Loucy (cell line): ENCODE measurements around the gene TEX52.

Source experiments
- H2AFZ ChIP-seq: fragments of 200-600 bp; sonication (generic); 2 replicates; pipeline ENCODE4 v1.6.0; 2016; ENCODE audit warnings: antibody characterized with exemption, mild to moderate bottlenecking, low read length, moderate library complexity
- H3F3A ChIP-seq: fragments of 200-600 bp; 2 replicates; pipeline ENCODE4 v1.6.0; 2016; ENCODE audit warnings: antibody characterized with exemption, low read depth, mild to moderate bottlenecking
- H3K27me3 ChIP-seq: fragments of 200-600 bp; sonication (generic); 2 replicates; pipeline ENCODE4 v1.6.1; 2014; ENCODE audit warnings: low read length, mild to moderate bottlenecking; ENCODE audit not compliant: insufficient read depth, poor library complexity, severe bottlenecking
- H3K36me3 ChIP-seq: fragments of 200-600 bp; sonication (generic); 2 replicates; pipeline ENCODE4 v1.6.1; 2016; ENCODE audit warnings: low read length; ENCODE audit not compliant: insufficient read depth
- H3K4me1 ChIP-seq: fragments of 200-600 bp; sonication (generic); 2 replicates; pipeline ENCODE4 v1.5.1; 2014; ENCODE audit warnings: low read length, mild to moderate bottlenecking; ENCODE audit not compliant: insufficient read depth, poor library complexity, severe bottlenecking
- H3K4me2 ChIP-seq: fragments of 200-600 bp; sonication (generic); 2 replicates; pipeline ENCODE4 v1.6.0; 2014; ENCODE audit warnings: antibody characterized with exemption, low read length, low read depth, mild to moderate bottlenecking; ENCODE audit not compliant: poor library complexity, severe bottlenecking
- H3K4me3 ChIP-seq: fragments of 200-600 bp; sonication (generic); 2 replicates; pipeline ENCODE4 v1.5.1; 2014; ENCODE audit warnings: low read length, mild to moderate bottlenecking, mixed read lengths; ENCODE audit not compliant: poor library complexity, severe bottlenecking
- H3K79me2 ChIP-seq: fragments of 200-600 bp; sonication (generic); 2 replicates; pipeline ENCODE4 v1.6.1; 2014; ENCODE audit warnings: low read length; ENCODE audit not compliant: insufficient read depth
- H3K9ac ChIP-seq: fragments of 200-600 bp; sonication (generic); 2 replicates; pipeline ENCODE4 v1.6.0; 2014; ENCODE audit warnings: mild to moderate bottlenecking, low read depth, low read length, moderate library complexity; ENCODE audit not compliant: poor library complexity, severe bottlenecking
- H3K9me2 ChIP-seq: fragments of 200-600 bp; sonication (generic); replicated peaks from 2 replicates; pipeline ENCODE4 v1.6.1; 2016; ENCODE audit warnings: low read depth, low read length, mixed read lengths
- H3K9me3 ChIP-seq: fragments of 200-600 bp; sonication (generic); 2 replicates; pipeline ENCODE4 v1.6.1; 2014; ENCODE audit warnings: mild to moderate bottlenecking, antibody characterized with exemption, low read length, low read depth; ENCODE audit not compliant: insufficient read depth
- H4K20me1 ChIP-seq: fragments of 200-600 bp; sonication (generic); 2 replicates; pipeline ENCODE4 v1.6.0; 2014; ENCODE audit warnings: antibody characterized with exemption, low read length, mild to moderate bottlenecking; ENCODE audit not compliant: insufficient read depth, poor library complexity, severe bottlenecking
- EZH2phosphoT487 ChIP-seq: fragments of 200-600 bp; IDR thresholded peaks from 2 replicates; pipeline ENCODE4 v1.6.1; 2018; ENCODE audit warnings: antibody characterized with exemption, mild to moderate bottlenecking, moderate library complexity, borderline replicate concordance
- TF ChIP-seq, protein P1 (sequence below): fragments of 200-600 bp; sonication (generic); conservative IDR thresholded peaks from 2 replicates; pipeline ENCODE4 v1.5.1; 2014; ENCODE audit warnings: mild to moderate bottlenecking, antibody characterized with exemption, low read length

The TEX52 gene

DNA sequence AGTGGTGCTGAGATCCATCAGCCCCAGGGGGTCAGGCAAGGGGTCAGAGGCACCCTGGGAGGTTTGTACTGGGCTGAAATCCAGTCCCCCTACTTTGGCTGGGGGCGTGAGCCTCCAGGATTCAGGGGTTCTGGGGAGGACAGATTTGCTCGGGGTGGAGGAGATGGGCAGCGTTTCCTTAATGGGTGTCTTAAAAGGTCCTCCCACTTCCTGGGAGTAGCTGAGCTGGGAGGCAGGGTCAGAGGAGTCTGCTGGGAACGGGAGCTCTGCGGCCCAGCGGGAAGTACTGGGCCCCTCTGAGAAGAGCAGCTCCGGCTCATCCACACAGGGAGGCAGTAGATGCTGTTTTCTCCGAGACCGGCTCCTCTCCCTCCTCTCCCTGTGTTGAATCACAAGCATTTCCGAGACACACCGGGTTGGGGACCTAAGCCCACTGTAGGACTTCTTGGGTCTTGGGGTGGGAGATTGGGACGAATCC, 2.1 kb upstream of the TEX52 start:
- TF ChIP-seq, protein P1, sequence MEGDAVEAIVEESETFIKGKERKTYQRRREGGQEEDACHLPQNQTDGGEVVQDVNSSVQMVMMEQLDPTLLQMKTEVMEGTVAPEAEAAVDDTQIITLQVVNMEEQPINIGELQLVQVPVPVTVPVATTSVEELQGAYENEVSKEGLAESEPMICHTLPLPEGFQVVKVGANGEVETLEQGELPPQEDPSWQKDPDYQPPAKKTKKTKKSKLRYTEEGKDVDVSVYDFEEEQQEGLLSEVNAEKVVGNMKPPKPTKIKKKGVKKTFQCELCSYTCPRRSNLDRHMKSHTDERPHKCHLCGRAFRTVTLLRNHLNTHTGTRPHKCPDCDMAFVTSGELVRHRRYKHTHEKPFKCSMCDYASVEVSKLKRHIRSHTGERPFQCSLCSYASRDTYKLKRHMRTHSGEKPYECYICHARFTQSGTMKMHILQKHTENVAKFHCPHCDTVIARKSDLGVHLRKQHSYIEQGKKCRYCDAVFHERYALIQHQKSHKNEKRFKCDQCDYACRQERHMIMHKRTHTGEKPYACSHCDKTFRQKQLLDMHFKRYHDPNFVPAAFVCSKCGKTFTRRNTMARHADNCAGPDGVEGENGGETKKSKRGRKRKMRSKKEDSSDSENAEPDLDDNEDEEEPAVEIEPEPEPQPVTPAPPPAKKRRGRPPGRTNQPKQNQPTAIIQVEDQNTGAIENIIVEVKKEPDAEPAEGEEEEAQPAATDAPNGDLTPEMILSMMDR: no peak
- TF ChIP-seq EZH2phosphoT487: no peak
- no peaks in the 10 kb centered on the region for H3K9me3 ChIP-seq
- no peak overlapping the region for H3K4me3 ChIP-seq
- peaks cover 46% of the 10 kb centered on the region for H3K36me3 ChIP-seq
- no peaks in the 10 kb centered on the region for H3K27me3 ChIP-seq
- no peak overlapping the region for H3K9ac ChIP-seq
- H3K9me2 ChIP-seq: no peaks in the 10 kb centered on the region
- no peaks in the 10 kb centered on the region for H3K4me1 ChIP-seq
- H3K4me2 ChIP-seq: no peak overlapping the region
- no peak overlapping the region for H2AFZ ChIP-seq
- H3K79me2 ChIP-seq: no peaks in the 10 kb centered on the region
- H3F3A ChIP-seq: no peaks in the 10 kb centered on the region
- peaks cover 4% of the 10 kb centered on the region for H4K20me1 ChIP-seq

GRCh38 chr12:2858334-2858733, 1.5 kb upstream of the TEX52 start:
- no peak overlapping the region for H3K4me3 ChIP-seq
- no peaks in the 10 kb centered on the region for H3K9me2 ChIP-seq
- no peaks in the 10 kb centered on the region for H3F3A ChIP-seq
- H3K9me3 ChIP-seq: no peaks in the 10 kb centered on the region
- no peaks in the 10 kb centered on the region for H3K4me1 ChIP-seq
- H2AFZ ChIP-seq: no peak overlapping the region
- no peaks in the 10 kb centered on the region for H3K79me2 ChIP-seq
- peaks cover 41% of the 10 kb centered on the region for H3K36me3 ChIP-seq
- no peaks in the 10 kb centered on the region for H3K27me3 ChIP-seq
- H3K9ac ChIP-seq: no peak overlapping the region
- H4K20me1 ChIP-seq: peaks cover 4% of the 10 kb centered on the region
- H3K4me2 ChIP-seq: no peak overlapping the region
- TF ChIP-seq, protein P1: no peak
- no peak for TF ChIP-seq EZH2phosphoT487

DNA sequence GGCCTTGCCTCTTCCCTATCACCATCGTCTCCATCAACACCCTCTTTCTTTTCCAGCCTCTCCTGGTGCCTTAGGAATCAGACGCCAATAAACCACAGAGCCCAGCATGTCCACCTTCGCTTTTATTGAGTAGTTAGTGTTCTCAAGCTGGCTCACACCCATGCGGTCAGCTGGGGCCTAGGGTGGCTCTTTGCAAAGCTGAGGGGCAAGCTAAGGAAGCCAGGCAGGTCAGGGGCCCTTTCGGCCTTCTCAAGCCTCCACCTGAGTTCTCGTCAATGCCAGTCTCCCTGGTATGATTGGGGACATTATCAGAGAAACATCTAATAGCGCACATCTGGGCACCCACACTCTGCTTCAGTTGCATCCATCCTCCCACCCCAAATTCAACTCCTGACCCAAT, 737 bp upstream of the TEX52 start:
- Histone ChIP-seq H3K9me2 (no peaks in the 10 kb centered on the region), H3K79me2 (no peaks in the 10 kb centered on the region), H3K9ac (no peak overlapping the region), H2AFZ (no peak overlapping the region), H3K36me3 (peaks cover 35% of the 10 kb centered on the region), H3K4me3 (no peak overlapping the region), H3K9me3 (no peaks in the 10 kb centered on the region), H4K20me1 (peaks cover 4% of the 10 kb centered on the region), H3K4me2 (no peak overlapping the region), H3K4me1 (no peaks in the 10 kb centered on the region), H3K27me3 (no peaks in the 10 kb centered on the region), H3F3A (no peaks in the 10 kb centered on the region)
- TF ChIP-seq EZH2phosphoT487: no peak
- TF ChIP-seq, protein P1: no peak
